Measurements from ENCODE around the gene ORC5. TPM values are rescaled to one million over a fixed set of nuclear protein-coding genes. Genes with fewer than 3 reads are reported as not detected.
A peak's percentile ranks its signal among the peaks of the same experiment; 100 is the strongest.

The ORC5 gene
- total RNA-seq, 1 donor from 2014 or later, result 27.9 TPM

GRCh38 chr7:104124469-104124868, 83.3 kb downstream of the ORC5 start:
- no peaks in the 10 kb centered on the region for H3K27me3 Mint-ChIP-seq (ENCODE audit: low read depth)
- peak overlapping the region; percentile 68 for H3K27ac Mint-ChIP-seq (ENCODE audit: unreplicated experiment)
- DNase-seq (ENCODE audit: low read depth, low spot score), result no peak
- no peak for TF ChIP-seq CTCF (conservative IDR thresholded peaks at IDR 0.05)
- peaks cover 6% of the 10 kb centered on the region for H3K9me3 Mint-ChIP-seq
- no peaks in the 10 kb centered on the region for H3K4me1 Mint-ChIP-seq
- H3K4me3 Mint-ChIP-seq, result no peak overlapping the region
- peaks cover 36% of the 10 kb centered on the region for H3K36me3 Mint-ChIP-seq (ENCODE audit: low read depth)

GRCh38 chr7:104123786-104124185, 84.0 kb downstream of the ORC5 start:
- Mint-ChIP-seq H3K9me3 (peaks cover 5% of the 10 kb centered on the region), H3K27ac (ENCODE audit: unreplicated experiment) (no peak overlapping the region), H3K27me3 (ENCODE audit: low read depth) (no peaks in the 10 kb centered on the region), H3K4me3 (no peak overlapping the region), H3K36me3 (ENCODE audit: low read depth) (peaks cover 31% of the 10 kb centered on the region), H3K4me1 (no peaks in the 10 kb centered on the region)
- TF ChIP-seq CTCF (conservative IDR thresholded peaks at IDR 0.05), result no peak
- no peak for DNase-seq (ENCODE audit: low read depth, low spot score)

- Mint-ChIP-seq H3K27ac (ENCODE audit: unreplicated experiment) (no peak overlapping the region), H3K27me3 (ENCODE audit: low read depth) (no peaks in the 10 kb centered on the region), H3K4me3 (no peak overlapping the region)
These were observed 94.0 kb downstream of the ORC5 start for GRCh38 chr7:104113788-104114187.

GRCh38 chr7:104112623-104113022, 95.2 kb downstream of the ORC5 start:
- no peaks in the 10 kb centered on the region for H3K36me3 Mint-ChIP-seq (ENCODE audit: low read depth)
- H3K9me3 Mint-ChIP-seq, result peaks cover 2% of the 10 kb centered on the region
- TF ChIP-seq CTCF (conservative IDR thresholded peaks at IDR 0.05), result no peak
- no peak overlapping the region for H3K4me3 Mint-ChIP-seq
- no peak for DNase-seq (ENCODE audit: low read depth, low spot score)
- no peaks in the 10 kb centered on the region for H3K4me1 Mint-ChIP-seq
- no peaks in the 10 kb centered on the region for H3K27me3 Mint-ChIP-seq (ENCODE audit: low read depth)
- H3K27ac Mint-ChIP-seq (ENCODE audit: unreplicated experiment), result no peak overlapping the region

More at GRCh38 chr7:104113788-104114187, 94.0 kb downstream of the ORC5 start:
- Mint-ChIP-seq H3K4me1 (no peaks in the 10 kb centered on the region), H3K9me3 (peaks cover 2% of the 10 kb centered on the region), H3K36me3 (ENCODE audit: low read depth) (no peaks in the 10 kb centered on the region)
- no peak for TF ChIP-seq CTCF (conservative IDR thresholded peaks at IDR 0.05)
- no peak for DNase-seq (ENCODE audit: low read depth, low spot score)

GRCh38 chr7:104111271-104111670, 96.5 kb downstream of the ORC5 start:
- no peak for TF ChIP-seq CTCF (conservative IDR thresholded peaks at IDR 0.05)
- peaks cover 2% of the 10 kb centered on the region for H3K9me3 Mint-ChIP-seq
- no peaks in the 10 kb centered on the region for H3K36me3 Mint-ChIP-seq (ENCODE audit: low read depth)
- no peak overlapping the region for H3K27ac Mint-ChIP-seq (ENCODE audit: unreplicated experiment)
- no peaks in the 10 kb centered on the region for H3K27me3 Mint-ChIP-seq (ENCODE audit: low read depth)
- DNase-seq (ENCODE audit: low read depth, low spot score), result no peak
- H3K4me1 Mint-ChIP-seq, result no peaks in the 10 kb centered on the region
- H3K4me3 Mint-ChIP-seq, result no peak overlapping the region

Data from neural crest cell (in vitro differentiated cells).